GM21529 (cell line): ENCODE data around the gene HLA-DRB1.

ENCODE experiments used
- ATAC-seq: cut with Tn5 transposase; IDR thresholded peaks from one replicate; pipeline ENCODE4 v1.9.1; 2021; ENCODE audit not compliant: unreplicated experiment

The HLA-DRB1 gene

DNA sequence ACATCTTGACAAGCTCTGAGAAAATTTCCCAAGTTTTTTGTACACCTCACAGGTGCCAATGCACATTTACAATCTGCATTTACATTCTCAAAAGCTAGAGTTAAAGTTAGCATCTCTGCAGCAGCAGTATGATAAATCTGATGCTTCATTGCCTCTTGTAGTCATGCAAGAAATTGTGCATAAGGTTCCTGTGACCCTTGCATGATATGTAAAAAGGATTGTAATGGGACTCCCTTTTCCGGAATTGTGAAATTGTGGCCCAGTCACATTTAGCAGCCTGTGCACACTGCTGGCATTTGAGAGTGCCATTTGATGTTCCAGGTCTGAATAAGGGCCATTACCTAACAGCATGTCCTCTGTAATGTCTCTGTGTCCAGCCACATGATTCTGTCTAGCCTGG lies 24.1 kb downstream of the HLA-DRB1 start:
- no peak for ATAC-seq

DNA sequence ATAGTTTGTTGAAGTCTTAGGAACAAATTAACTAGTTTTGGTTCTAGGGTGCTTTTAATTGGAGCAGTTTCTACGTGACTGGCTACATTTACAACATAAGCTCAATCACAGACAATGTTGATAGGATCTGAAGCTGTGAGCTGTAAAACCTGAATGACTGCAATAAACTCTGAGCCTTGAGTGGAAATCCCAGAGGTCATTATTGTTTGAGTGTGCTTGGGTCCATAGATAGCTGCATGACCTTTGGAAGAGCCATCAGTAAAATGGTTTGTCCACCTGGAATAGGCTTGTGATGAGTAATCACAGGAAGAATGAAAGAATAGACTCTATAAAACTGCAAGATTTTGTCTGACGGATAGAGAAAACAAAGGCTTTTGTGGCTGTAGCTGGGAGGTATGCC lies 26.7 kb downstream of the HLA-DRB1 start:
- no peak for ATAC-seq

DNA sequence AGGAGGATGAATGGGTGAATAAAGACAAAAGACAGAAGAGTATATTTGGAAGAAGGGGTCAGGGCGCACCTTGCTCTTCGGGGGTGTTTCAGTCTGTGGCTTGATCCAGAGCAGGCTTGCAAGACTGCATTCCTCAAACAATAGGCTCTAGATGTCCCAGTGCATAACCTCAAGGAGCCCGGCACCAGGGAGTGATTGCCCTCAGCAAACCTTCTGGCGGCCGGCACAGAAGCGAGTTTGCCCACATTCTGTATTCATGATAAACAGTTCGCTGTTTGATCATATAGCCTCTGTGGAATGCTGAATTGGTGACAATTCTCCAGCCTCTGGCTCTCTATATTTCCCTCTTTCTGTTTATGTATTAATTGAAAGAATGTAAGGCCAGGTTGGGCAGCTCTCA lies 29.9 kb downstream of the HLA-DRB1 start:
- no peak for ATAC-seq

DNA sequence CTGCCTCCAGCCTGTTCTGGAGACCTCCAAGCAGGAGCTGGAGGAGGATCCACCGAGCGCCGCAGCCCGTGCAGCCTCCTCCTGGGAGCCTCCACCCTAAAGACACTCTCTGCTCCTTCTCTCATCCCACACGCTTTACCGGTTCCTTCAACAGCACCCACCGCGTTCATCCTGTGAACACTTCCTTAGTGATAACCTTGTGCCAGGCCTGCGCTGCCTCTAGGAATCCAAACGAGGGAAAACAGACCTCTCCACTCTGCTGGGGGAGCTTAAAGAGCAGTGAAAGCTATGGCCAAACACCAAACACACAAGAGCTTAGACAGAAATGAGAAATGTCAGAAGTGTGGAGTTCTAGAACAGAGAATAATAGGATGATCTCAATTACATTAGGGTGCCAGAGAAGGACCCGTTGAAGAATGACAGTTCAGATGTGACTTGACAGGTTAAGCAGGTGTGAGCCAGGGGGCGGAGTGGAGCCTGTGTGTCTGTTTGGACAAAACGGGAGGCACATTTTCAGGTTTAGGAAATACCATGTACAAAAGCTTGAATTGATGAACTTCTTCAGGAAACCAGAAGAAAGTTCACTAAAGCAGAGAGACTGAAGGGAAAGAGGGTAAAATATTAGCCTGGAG lies 31.1 kb downstream of the HLA-DRB1 start:
- ATAC-seq: no peak

DNA sequence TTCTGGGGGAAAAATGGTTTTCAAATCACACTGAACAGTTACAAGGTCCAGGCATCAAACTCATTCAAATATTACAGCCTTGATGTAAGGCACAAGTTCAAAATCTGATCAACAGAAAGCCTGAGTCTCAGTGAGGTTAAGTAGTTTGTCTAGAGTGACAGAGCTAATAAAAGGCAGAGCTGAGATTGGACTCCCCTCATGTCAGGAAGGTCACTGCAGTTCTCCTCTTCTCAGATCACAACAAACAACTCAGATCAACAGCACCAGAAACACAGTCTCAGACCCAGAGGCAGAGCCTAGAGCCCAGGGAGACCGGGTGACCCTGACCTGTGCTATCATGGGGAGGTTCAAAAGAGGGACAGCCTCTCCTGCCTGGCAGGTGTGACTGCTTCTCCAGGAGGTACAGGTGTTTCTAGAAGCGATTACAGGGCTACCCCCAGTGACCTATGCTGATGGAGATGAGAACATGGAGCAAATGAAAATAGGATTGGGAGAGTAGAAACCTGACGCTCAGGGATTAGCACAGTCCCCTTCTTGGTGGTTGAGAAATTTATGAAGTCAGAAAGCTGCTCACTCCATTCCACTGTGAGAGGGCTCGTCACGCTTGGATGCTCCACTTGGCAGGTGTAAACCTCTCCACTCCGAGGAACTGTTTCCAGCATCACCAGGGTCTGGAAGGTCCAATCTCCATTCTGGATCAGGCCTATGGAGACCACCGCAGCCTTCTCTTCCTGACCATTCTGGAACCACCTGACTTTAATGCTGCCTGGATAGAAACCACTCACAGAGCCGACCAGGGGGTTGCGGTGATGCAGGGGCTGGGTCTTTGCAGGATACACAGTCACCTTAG lies 35.3 kb downstream of the HLA-DRB1 start:
- no peak for ATAC-seq

DNA sequence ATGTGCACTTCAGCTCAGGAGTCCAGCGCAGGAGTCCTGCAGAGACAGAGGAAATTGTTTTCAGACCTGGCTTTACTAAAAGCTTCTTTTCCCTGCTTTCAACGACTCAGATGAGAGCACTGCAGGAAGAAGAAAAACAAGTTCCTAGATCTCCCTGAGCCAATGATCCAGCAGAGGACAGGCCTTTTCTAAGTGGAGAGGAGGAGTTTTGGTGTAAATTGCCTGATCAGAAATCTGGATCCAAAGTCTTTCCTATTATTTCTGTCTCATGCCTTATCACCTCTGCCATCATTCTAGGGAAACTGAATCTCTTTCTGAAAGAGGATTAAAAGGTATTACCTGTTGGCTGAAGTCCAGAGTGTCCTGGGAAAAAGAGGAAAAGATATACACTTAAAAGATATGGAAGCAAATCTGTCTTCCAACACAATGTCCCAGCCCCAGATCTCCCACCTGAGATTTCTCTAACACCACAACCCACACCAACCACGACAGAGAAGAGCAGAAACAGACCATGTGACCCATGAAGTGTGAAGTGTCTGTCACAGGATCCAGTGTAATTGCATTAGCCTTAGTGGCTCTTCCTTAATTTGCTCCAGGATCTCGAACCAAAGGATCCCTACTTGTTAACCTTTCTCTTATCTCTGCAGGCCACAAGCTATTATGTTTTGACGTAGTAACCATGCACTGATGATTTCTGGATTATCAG lies 36.5 kb downstream of the HLA-DRB1 start:
- ATAC-seq: no peak

DNA sequence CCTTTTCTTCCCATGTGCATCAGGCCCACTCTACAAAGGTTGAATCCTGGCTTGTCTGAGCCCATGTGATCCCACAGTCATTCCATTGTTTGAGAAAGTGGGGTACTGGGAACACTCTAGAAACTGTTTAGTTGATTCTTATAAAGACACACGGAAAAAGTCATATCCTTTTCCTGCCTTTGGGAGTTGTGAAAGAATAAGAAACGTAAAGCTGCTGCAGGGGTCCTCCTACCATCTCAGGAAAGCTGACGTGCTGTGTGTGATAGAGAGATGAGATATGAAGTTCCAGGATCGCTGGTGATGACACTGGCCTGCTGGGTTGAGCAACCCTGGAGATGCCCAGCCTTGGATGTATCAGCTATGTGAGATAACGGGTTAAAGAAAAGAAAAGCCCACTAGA lies 38.2 kb downstream of the HLA-DRB1 start:
- ATAC-seq: no peak

DNA sequence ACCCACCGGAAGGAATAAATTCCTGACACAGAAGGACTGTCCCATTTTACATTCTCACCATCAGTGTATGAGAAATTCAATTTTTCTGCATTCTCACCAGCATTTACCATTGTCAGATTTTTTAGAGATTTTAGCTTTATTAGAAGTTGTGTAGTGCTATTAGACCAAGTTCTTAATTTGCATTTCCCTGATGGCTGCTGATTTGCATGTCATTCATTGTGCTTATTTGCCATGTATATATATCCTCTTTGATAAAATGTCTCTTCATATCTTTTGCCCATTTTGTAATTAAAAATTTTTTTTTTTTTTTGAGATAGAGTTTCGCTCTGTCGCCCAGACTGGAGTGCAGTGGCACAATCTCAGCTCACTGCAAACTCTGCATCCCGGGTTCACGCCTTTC lies 49.8 kb downstream of the HLA-DRB1 start:
- ATAC-seq: no peak

DNA sequence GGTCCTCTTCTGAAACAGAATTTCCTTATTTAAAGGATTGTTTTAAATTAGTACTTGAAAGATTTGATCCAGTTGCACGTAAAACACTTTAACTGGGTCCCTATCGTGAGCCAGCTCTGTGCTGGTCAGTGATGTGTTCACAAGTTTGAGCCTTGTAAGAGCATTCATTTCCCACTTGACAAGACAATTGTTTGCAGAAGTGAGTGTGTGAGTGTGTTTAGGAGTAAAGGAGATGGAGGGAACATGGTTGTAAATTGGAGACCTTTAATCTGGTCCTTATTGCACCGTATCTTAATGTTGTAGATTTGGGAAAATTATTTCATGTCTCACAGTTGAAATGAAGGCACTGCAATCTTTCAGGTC lies 59.2 kb downstream of the HLA-DRB1 start:
- ATAC-seq: peak; percentile 28

DNA sequence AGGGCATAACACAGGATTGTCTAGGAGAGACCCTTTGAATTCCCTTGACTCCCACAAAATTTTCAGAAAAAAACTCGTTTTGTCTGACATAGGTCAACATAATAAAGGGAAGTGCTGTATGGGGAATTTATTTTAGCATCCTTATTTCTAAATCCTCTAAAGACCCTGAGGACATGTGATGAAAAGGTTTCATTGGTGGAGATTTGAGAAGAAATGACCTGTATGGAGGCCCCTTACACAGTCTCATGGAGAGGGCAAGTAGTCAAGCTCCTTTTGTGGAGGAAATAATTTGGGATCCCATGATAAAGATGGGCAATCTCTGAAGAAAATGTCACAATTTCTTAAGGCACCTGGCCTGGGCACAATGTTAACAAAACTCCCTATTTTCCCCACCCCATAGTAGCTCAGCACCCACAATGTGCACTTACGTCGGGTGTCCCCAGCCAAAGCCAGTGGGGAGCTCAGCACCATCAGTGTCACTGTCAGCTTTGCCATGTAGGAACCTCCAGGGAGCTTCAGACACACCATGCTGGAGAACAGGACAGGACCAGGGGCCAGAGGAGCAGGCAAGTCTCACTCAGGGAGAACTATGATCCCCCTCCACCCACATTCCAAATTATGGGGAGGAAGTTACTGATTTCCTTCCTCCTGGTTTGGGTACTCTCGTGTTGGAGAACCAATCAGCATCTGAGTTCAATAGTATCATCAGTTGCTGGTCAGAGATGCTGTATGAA lies 59.8 kb downstream of the HLA-DRB1 start, which contains the start of gene HLA-DRB5:
TSS of gene HLA-DRB5 (minus strand) at position 591 of the 734 bp plus-strand sequence. CDS start at position 528, 63 bp downstream.
- peak; percentile 71 for ATAC-seq
